Gastroesophageal sphincter (tissue), 3 donors: Measurements from ENCODE around the gene INTS12.

Experiments
- CTCF ChIP-seq, 4 experiments: fragments of 200-600 bp in 2 of 4; fragments of 450-650 bp in 2 of 4; sonication (generic) in 1 of 4; IDR thresholded peaks; one replicate each; pipeline ENCODE4 v1.5.1; 2017 to 2019; ENCODE audit warnings: antibody characterized with exemption in 4 of 4, mild to moderate bottlenecking in 2 of 4, moderate library complexity in 2 of 4
- POLR2A ChIP-seq, 2 donors: fragments of 450-650 bp; IDR thresholded peaks; one replicate each; pipeline ENCODE4 v1.6.1; 2017; ENCODE audit warnings: antibody characterized with exemption in 2 of 2, mild to moderate bottlenecking in 2 of 2, moderate library complexity in 1 of 2

GRCh38 chr4:105670684-105671083 is 37.8 kb downstream of the INTS12 start:
- TF ChIP-seq CTCF (IDR thresholded peaks at IDR 0.05) (no peak), POLR2A (IDR thresholded peaks at IDR 0.05) (no peak)
